HG03457 (cell line): ENCODE measurements around the gene TLX2.
"Not testable (repeated sequence)": the region's sequence is repeated elsewhere in the genome, so short reads cannot be mapped to it uniquely, and the experiment has no call there.

Source experiments
- ATAC-seq: cut with Tn5 transposase; IDR thresholded peaks from one replicate; pipeline ENCODE4 v1.9.1; 2021; ENCODE audit warnings: moderate number of reproducible peaks; ENCODE audit not compliant: unreplicated experiment

Gene TLX2

DNA sequence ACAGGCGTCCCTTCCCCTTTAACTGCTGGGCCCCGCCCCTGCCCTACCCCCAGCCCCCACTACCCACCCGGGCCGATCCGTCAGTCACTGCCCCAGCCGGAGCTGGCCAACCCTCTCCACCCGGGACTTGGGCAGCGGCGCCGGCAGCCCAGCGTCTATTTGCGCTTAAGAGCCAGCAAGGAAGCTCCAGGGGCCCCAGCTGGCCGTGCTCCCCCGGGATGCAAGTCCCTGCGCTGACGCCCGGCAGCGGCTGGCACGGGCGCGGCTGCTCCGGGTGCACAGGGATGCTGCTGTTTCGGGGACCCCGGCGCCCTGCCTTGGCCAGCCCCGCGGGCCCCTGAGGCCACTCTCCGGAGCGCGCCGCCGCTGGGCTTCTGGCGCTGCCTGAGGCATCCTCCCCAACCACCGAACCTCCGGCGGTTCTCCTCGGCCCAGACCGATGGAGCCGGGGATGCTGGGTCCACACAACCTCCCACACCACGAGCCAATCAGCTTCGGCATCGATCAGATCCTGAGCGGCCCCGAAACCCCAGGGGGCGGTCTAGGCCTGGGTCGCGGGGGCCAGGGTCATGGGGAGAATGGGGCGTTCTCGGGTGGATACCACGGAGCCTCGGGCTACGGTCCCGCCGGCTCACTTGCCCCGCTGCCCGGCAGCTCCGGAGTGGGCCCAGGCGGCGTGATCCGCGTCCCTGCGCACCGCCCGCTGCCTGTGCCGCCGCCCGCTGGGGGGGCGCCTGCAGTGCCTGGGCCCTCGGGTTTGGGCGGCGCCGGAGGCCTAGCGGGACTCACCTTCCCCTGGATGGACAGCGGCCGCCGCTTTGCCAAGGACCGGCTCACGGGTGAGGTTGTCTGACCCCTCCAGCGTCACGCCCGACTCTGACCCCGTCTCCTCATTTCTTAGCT, at the start of gene TLX2:
Gene TLX2 (plus strand): TSS at position 83 of the 903 bp plus-strand sequence. CDS start 357 bp downstream, at position 440.
- ATAC-seq, result no peak

DNA sequence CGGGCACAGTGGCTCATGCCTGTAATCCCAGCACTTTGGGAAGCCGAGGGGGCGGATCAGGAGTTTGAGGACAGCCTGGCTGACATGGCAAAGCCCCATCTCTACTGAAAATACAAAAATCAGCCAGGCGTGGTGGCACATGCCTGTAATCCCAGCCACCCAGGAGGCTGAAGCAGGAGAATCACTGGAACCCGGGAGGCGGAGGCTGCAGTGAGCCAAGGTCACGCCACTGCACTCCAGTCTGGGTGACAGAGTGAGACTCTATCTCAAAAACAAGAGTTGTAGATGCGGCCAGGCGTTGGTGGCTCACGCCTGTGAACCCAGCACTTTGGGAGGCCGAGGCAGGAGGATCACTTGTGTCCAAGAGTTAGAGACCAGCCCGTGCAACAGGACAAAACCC, 43.5 kb upstream of the TLX2 start:
- not testable (repeated sequence) for ATAC-seq

DNA sequence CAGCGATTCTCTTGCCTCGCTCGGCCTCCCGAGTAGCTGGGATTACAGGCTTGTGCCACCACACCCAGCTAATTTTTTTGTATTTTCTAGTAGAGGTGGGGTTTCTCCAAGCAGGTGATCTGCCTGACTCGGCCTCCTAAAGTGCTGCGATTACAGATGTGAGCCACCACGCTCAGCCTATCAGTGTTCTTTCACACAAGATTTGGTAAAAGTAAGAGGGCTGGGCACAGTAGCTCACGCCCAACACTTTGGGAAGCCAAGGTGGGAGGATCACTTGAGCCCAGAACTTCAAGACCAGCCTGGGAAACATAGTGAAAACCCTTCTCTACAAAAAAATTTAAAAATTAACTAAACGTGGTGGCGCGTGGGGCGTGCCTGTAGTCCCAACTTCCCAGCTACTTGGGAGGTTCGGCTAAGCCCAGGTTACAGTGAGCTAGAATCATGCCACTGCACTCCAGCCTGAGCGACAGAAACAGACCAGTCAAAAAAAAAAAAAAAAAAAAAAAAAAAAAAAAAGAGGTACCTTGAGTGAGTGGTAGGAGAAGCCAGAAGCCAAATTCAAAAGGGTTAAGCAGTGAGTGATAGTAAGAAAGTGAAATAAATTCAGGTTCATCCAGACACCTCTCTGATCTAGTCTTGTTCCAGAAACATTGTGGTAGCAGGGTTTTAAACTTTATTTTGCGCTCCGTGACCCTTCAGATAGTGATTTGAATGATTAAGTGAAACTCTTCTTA, 42.8 kb upstream of the TLX2 start:
- no peak for ATAC-seq

- peak; percentile 68 for ATAC-seq
Observed at GRCh38 chr2:74472086-74472944, 41.9 kb upstream of the TLX2 start, which contains the start of gene MRPL53. TSS of gene MRPL53 (minus strand) at chr2:74472680. CDS start at chr2:74472660, 20 bp downstream.

DNA sequence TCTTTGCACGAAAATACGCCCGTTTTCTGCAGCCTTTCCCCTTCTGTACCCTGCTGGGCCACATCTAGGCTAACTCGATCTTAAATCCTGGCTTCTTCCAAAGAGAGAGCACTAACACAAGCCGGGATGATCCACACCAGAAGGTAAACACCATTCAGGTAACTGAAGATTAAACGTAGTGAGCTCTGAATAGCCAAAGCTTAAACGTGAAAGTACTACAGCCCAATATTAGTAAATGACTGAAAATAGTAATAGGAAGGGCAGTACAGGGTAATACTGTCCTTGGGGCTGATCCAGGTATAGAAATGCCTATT, 41.3 kb upstream of the TLX2 start:
- no peak for ATAC-seq

DNA sequence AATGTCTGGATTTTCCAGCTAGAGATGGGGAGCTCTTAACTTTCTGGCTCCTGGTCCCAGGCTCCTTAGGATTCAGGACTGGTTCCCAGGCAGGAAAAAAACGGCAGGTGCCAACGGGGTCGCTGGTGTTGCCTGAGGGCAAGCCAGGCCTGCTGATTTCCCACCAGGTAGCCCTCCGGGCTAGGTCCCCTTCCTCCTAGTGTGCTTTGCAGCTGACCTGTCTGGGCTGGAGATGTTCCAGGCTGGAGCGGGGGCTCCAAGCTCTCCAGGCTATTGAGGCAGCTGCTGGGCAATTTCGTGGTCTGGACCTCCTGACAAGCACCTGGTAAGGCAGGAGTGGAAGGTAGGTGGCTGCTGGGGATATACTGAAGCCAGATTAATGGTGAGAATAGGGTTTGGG, 39.8 kb upstream of the TLX2 start:
- no peak for ATAC-seq

DNA sequence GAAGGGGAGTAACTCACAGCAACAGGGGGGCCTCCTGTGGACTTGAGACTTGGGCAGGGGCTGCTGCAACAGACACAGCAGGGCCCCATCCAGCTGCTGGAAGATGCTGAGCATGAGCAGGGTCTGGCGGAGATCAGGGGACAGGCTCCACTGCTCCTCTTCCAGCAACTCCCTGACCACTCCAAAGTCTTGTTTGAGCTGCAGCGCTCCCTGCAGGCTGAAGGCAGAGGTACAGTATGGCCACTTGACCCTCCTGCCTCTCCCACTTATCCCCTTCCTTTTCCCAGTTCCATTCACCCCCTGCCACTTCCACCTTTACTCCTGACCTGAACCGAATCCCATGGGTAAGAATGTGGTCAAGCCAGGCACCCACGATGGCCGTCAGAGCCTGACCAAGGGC, 39.4 kb upstream of the TLX2 start:
- no peak for ATAC-seq

GRCh38 chr2:74481431-74481830, 32.8 kb upstream of the TLX2 start:
- no peak for ATAC-seq

GRCh38 chr2:74481961-74482800, 32.1 kb upstream of the TLX2 start:
- ATAC-seq, result peak; percentile 38

DNA sequence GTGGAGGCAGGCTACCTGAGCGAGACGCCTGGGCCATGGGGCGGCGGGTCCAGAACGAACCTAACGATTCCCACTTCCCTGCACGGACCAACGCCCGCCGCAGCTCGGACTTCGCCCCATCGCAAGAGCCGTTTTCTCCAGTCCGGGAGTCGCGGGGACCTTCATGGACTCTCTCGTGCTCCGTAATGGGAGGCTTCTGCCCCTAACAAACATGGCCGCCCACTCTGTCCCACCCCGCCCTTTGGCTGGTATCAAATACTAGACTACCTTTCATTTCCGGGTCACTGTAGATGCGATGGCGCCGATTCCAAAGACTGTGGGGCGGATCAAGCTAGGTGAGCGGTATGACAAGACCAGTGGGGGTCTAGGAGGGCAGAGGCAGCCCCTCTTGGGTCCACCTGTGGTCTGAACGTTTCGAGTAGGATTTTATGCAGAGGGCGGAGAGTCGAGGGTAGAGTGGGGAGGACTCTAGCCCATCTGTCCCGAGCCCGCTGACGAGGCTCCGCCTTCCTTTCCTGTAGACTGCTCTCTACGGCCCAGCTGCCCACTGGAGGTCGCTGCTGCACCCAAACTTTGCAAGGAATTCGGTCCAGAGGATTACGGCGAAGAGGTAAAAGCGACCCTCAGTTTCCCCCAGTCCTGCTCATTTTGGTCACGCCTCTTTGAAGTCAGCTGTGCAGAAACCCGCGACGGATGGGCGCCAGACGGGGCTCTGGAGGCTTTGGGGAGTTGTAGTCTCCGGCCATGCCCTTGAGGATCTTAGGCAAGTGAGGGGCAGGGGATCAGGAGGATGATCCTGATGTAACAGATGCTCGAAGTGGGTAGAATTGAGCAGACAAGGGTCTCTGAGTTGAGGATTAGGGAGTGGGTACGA, 31.2 kb upstream of the TLX2 start, which contains the start of the genes CCDC142 and TTC31:
Gene CCDC142 (minus strand): TSS at position 198 of the 874 bp plus-strand sequence. CDS start 161 bp downstream, at position 37.
Gene TTC31 (plus strand): TSS at position 281 of the 874 bp plus-strand sequence. CDS start 15 bp downstream, at position 296.
- peak; percentile 61 for ATAC-seq

- ATAC-seq, result not testable (repeated sequence)
Observed at GRCh38 chr2:74483675-74484164, 30.5 kb upstream of the TLX2 start.

GRCh38 chr2:74486141-74486540, 28.1 kb upstream of the TLX2 start:
- ATAC-seq, result no peak

- ATAC-seq, result no peak
Observed at GRCh38 chr2:74488643-74489481, 25.4 kb upstream of the TLX2 start.

DNA sequence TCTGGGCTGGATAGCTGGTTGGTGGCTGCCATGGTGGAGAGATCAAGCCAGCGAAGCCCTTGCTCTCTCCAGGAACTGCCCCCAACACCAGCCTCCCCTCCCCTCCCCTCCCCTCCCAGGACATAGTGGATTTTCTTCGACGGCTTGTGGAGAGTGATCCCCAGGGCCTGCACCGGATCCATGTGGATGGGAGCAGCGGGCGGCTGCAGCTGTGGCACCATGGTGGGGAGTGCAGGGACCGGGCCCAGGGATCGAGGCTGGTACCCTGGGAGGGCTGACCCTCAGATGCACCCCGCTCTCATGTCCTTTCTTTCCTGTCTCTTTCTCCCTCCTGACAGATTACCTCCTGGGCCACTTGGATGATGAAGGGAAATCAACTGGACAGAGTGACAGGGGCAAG, 24.3 kb upstream of the TLX2 start:
- no peak for ATAC-seq

DNA sequence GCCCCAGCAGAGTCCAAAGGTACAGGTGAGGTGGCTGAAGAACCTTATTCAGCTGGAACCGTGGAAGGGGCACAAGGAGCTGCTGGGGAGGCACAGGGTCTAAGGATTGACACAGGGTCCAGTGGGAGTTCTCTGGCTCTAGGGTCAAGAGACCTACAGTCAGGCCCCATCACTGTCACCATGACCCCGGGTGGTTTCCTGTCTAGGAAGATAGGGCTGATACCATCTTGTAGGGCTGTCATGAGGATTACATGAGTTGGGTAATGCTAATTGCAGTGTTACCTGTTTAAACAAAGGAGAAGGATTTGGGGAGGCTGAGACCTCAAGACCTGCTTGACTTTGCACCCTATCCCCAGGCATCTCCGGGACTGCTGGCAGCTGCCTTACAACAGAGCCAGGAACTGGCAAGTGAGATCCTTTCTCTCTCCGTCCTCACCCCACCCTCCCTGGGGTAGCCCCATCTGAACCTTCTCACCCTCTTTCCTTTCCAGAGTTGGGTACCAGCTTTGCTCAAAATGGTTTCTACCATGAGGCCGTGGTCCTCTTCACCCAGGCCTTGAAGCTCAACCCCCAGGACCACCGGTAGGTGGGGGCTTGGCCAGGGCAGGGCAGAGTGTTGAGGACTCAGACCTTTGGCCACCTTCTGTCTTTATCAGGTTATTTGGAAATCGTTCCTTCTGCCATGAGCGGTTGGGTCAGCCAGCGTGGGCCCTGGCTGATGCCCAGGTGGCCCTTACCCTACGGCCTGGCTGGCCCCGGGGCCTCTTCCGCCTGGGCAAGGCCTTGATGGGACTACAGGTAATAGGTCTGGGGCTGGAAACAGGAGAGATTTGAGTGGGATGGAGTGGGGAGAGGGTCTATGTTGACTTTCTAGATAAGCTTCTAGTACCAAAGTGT, 22.4 kb upstream of the TLX2 start:
- no peak for ATAC-seq

- ATAC-seq, result no peak
Observed at GRCh38 chr2:74493546-74493945, 20.7 kb upstream of the TLX2 start.

DNA sequence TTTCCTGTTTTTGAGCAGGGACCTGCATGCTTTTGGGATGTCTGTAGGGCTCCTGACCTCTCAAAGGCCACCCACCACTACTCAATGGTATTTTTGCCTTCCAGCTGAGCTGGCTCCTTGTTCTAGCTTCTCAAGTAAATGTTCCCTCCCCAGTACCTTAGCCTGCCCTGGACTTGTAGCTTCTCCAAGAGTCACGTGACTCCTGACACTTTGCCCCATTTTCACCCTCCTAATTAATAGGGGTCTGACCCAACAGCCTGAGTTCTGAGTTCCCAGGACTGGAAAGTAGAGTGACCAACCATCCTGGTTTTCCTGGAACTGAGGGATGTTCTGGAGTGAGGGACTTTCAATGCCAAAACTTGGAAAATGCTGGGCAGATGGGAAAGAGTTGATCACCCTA, 18.8 kb upstream of the TLX2 start:
- no peak for ATAC-seq
